GM08714 (cell line): ENCODE data around the gene C16orf96.

ENCODE experiments used
- H3K4me3 ChIP-seq: fragments of 200-500 bp; sonication (Bioruptor generic); 2 replicates; pipeline ENCODE4 v1.5.1; 2014; ENCODE audit warnings: mild to moderate bottlenecking, low read length, inconsistent platforms
- ZNF274 ChIP-seq: IDR thresholded peaks from 2 replicates; pipeline ENCODE4 v1.6.1; 2012; ENCODE audit warnings: mild to moderate bottlenecking, low read depth, low read length

The C16orf96 gene

GRCh38 chr16:4623593-4623992 is 67.5 kb downstream of the C16orf96 start:
- H3K4me3 ChIP-seq: no peak overlapping the region
- no peak for TF ChIP-seq ZNF274

GRCh38 chr16:4624015-4624826 is 68.1 kb downstream of the C16orf96 start, which contains the start of gene MGRN1:
Gene MGRN1, plus strand, starts transcription at chr16:4624826. Its CDS starts 135 bp downstream, at chr16:4624961.
- TF ChIP-seq ZNF274: no peak
- H3K4me3 ChIP-seq: peak within 1 kb of the TSS; percentile 74

- peak overlapping the region; percentile 74 for H3K4me3 ChIP-seq
- no peak for TF ChIP-seq ZNF274
Measured at GRCh38 chr16:4624827-4625559, 68.9 kb downstream of the C16orf96 start.

- peak overlapping the region; percentile 74 for H3K4me3 ChIP-seq
- no peak for TF ChIP-seq ZNF274
Measured at GRCh38 chr16:4625560-4626159, 69.5 kb downstream of the C16orf96 start.

- no peak for TF ChIP-seq ZNF274
- H3K4me3 ChIP-seq: peak overlapping the region; percentile 74; the same call in 1 of the 2 replicates
Measured at GRCh38 chr16:4626396-4626795, 70.3 kb downstream of the C16orf96 start.

- no peak for TF ChIP-seq ZNF274
- no peak overlapping the region for H3K4me3 ChIP-seq
Measured at GRCh38 chr16:4628283-4628682, 72.1 kb downstream of the C16orf96 start.

- no peak overlapping the region for H3K4me3 ChIP-seq
- TF ChIP-seq ZNF274: no peak
Measured at GRCh38 chr16:4631444-4631843, 75.3 kb downstream of the C16orf96 start.

- TF ChIP-seq ZNF274: no peak
- H3K4me3 ChIP-seq: no peak overlapping the region
Measured at GRCh38 chr16:4633910-4634635, 77.9 kb downstream of the C16orf96 start.

- TF ChIP-seq ZNF274: no peak
Measured at GRCh38 chr16:4634768-4635167, 78.6 kb downstream of the C16orf96 start.

GRCh38 chr16:4636196-4636595 is 80.1 kb downstream of the C16orf96 start:
- H3K4me3 ChIP-seq: no peak overlapping the region
- TF ChIP-seq ZNF274: no peak

More at GRCh38 chr16:4634768-4635167, 78.6 kb downstream of the C16orf96 start:
- H3K4me3 ChIP-seq: no peak overlapping the region

GRCh38 chr16:4637501-4638166 is 81.5 kb downstream of the C16orf96 start:
- no peak overlapping the region for H3K4me3 ChIP-seq
- TF ChIP-seq ZNF274: no peak

- no peak for TF ChIP-seq ZNF274
- no peak overlapping the region for H3K4me3 ChIP-seq
Measured at GRCh38 chr16:4639899-4640509, 83.9 kb downstream of the C16orf96 start.
